ENCODE data around the gene CFAP97D2.
"Not testable (repeated sequence)": the region's sequence is repeated elsewhere in the genome, so short reads cannot be mapped to it uniquely, and the experiment has no call there.

The CFAP97D2 gene

DNA sequence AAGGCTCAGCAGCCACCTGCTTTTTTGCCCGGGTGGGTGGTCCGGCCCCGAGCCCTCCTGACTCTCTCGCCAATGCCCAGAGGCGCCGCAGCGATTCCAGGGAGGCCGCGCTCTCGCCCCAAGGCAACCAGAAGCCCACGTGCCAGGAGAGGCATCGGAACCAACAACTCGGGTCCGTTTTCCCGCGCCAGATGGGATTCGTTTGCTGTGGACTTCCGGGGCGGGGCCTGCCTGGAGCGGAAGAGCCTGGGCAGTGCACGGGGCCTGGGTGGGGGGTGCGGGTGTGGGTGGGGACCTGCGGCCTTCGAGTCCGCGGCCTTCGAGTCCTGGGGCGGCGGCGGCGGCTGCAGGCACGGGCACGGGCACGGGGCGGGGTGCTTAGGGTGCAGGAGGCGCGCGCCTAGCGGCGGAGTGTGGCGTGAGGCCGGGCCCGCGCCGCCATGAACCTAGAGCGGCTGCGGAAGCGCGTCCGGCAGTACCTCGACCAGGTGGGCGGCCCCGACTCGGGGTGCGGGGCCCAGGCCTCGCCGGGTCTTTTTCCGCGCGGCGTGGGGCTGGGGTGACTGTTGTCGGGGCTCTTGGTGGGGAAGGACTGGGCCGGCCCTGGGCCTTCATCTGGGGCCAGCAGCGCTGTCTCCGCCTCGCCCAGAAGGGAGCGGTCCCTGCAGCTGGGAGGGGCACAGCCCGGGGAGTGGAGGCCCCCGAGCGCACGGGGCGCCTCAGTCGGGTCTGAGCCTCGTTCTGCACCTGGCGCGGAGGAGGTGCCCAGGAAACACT is 55.8 kb downstream of the CFAP97D2 start, which contains the start of gene CDC16:
TSS of gene CDC16 (plus strand) at position 253 of the 777 bp plus-strand sequence. CDS start at position 441, 188 bp downstream.
- peak; percentile 87 to 89 for DNase-seq (ENCODE audit: low read depth in 2 of 2)

DNA sequence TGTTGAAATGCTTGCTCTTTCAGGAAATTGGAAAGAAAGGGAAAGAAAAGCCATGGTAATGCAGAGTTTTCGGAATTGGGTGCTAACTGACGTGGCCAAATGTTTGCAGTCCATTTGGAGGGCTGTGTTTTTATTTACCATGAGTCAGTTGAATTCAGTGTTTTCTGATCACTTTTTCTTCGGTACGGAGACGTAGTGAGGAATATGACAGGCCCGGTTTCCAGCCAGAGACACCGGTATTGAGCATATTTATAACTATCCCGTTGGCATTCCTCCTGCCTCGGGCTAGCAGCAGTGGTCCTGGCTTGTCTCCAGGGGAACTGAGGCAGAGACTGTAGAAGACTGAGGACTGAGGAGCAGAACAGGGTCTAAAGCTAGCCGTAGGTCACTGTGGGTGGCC is 56.6 kb downstream of the CFAP97D2 start:
- no peak for DNase-seq (ENCODE audit: low read depth in 2 of 2)

DNA sequence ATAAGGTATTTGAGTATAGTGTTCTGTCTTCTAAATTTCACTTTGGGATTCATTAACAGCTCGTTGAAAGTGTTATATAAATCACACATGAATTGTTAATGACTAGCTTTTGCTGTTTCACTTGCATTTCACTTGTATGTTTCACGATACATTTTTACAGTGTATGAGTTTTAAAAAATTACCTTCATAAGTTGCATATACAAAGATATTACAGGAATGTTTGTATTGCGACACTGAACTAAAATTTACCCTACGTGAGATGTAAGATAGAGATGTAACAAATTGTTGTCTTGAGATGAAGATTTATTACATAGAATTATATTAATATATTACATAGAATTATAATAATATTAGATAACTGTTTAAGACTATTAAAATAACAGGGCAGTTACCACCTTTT is 57.2 kb downstream of the CFAP97D2 start:
- no peak for DNase-seq (ENCODE audit: low read depth in 2 of 2)

DNA sequence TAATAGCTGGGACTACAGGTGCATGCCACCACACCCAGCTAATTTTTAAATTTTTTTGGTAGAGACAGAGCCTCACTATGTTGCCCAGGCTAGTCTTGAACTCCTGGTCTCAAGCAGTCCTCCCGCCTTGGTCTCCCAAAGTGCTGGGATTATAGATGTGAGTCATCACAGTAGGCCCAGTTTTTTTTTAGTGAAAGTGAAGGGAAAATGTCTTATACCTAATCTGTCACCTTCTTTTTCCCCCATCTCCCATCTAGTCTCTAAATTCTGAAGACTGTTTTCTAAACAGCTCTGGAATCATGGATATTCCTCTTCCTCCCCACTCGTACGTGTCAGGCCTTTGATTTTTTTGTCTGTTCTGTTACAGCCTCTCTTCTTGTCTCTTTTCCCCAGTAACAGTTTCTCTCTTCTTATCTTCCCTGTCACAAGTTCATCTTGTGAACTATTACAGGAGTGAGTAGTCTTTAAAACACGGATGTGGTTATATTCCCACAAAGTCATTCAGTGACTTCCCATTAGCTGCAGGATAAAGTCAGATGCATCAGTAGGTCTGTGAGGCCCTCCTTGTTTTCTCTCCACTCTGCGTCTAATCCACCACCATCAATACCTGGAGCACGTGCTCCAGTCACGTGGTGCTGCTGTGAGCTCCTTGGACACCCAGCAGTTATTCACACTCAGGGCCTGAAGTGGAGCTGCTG is 58.5 kb downstream of the CFAP97D2 start:
- DNase-seq (ENCODE audit: low read depth in 2 of 2), result no peak

DNA sequence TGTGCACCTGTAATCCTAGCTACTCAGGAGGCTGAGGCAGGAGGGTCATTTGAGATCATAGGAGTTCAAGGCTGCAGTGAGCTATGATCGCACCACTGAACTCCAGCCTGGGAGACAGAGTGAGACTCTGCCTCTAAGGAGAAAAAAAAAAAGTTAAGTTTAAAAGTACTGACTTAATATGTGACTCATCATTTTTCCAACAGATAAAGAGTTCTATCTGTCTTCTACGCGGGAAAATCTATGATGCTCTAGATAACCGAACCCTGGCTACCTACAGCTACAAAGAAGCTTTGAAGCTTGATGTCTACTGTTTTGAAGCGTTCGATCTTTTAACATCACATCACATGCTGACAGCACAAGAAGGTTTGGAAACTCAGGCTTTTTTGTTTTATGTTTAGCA is 62.9 kb downstream of the CFAP97D2 start:
- no peak for DNase-seq (ENCODE audit: low read depth in 2 of 2)

GRCh38 chr13:114243971-114244370 is 64.9 kb downstream of the CFAP97D2 start:
- no peak for DNase-seq (ENCODE audit: low read depth in 2 of 2)

DNA sequence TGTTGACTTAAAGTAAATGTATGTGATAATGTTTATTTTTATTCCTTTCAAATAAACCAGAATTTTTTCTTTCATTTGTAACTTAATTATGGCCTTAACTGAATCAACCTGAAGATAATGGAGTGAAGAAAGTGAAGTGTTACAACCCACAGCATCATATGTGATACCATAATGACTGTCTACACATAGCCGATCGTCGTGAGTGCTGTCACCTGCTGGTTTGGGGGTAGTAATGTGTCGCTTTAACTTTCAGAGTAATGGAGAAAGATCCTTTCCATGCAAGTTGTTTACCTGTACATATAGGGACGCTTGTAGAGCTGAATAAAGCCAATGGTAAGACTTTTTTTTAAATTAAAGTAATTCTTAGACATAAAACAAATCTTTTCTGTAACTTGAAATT is 65.6 kb downstream of the CFAP97D2 start:
- no peak for DNase-seq (ENCODE audit: low read depth in 2 of 2)

DNA sequence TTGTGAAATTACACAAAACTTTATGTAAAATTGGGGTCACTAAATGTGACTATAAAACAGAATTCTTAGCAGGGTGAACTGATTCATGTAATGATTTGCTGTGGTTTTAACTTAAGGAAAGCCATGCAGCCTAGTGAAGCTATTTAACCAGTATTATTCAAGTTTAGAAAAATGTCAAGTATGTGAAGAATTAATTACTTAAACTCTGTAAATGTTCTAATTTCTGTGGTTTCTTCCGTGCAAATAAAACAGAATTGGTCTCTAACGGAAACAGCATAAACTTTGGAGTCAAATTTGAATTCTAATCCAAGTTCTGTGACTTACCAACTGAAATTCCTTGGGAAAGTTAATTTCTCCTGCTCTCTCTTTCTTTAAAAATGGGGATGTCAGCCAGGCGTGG is 69.0 kb downstream of the CFAP97D2 start:
- DNase-seq (ENCODE audit: low read depth in 2 of 2), result no peak

DNA sequence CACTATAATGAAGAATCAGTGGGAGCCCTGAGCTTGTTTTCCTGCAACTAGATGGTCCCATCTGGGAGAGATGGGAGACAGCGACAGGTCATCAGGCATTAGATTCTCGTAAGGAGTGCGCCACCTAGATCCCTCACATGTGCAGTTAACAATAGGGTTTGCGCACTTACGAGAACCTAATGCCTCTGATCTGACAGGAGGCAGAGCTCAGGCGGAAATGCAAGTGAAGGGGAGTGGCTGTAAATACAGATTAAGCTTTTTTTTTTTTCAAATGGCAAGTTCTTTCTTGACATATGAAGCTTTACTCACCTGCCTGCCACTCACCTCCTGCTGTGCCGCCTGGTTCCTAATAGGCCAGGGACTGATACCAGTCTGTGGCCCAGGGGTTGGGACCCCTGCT is 70.0 kb downstream of the CFAP97D2 start:
- no peak for DNase-seq (ENCODE audit: low read depth in 2 of 2)

DNA sequence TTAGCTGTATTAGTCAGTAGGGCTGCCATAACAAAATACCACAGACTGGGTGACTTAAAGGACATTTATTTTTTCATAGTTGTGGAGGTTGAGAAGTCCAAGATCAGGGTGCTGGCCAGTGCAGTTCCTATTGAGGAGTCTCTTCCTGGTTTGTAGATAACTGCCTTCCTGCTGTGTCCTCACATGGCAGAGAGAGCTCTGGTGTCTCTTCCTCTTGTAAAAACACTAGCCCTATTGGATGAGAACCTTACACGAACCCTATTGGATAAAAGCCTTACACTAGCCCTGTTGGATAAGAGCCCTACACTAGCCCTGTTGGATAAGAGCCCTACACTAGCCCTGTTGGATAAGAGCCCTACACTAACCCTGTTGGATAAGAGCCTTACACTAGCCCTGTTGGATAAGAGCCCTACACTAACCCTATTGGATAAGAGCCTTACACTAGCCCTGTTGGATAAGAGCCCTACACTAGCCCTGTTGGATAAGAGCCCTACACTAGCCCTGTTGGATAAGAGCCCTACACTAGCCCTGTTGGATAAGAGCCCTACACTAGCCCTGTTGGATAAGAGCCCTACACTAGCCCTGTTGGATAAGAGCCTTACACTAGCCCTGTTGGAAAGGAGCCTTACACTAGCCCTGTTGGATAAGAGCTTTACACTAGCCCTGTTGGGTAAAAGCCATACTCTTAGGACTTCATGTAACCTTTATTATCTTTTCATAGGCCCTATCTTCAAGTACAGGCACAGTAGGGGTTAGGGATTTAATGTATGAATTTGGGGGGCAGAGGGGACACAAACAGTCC is 72.8 kb downstream of the CFAP97D2 start:
- not testable (repeated sequence) for DNase-seq (ENCODE audit: low read depth in 2 of 2)

DNA sequence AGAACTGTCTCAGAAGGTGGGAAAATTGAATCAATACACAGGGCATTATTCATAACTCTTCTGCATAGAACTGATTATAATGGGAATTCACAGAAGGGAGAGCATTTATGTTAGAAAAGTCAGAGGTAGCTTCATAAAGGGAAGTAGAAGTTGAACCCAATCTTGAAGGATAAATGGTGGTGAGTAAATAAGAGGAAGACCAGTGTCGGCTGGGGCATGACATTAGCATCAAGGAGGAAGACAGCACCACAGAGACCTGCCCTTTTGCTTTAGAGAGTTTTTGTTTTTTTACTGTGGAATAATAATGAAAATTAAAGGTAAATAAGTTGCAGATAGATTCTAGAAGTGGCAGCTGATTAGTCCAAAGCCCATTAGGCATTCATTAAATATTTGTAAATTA is 77.5 kb downstream of the CFAP97D2 start:
- no peak for DNase-seq (ENCODE audit: low read depth in 2 of 2)

DNA sequence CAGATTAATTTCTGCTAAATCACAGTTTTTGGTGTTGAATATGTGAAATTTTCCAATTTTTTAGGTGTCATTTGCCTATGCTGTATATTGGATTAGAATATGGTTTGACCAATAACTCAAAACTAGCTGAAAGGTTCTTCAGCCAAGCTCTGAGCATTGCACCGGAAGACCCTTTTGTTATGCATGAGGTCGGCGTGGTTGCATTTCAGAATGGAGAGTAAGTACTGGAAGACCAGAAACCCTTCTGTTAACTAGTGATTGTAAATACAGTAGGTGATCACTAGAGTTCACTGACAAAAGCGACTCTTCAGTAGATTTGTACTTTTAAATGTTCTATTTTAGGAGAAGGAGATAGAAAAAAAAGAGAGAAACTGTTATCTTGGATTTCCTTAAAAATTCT is 78.0 kb downstream of the CFAP97D2 start:
- DNase-seq (ENCODE audit: low read depth in 2 of 2), result no peak

DNA sequence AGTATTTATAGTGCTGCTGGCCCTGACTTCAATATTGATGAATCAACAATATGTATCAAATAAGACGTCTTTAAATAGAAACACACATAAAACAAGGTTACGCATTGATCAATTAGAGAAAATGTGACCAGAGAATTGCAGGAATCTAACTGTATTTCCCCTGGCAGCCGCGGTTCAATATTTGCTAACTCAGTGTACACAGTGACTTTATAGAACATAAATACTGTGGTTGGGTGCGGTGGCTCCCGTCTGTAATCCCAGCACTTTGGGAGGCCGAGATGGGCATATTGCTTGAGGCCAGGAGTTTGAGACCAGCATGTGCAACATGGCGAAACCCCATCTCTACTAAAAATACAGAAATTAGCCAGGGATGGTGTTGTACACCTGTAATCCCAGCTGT is 79.5 kb downstream of the CFAP97D2 start:
- no peak for DNase-seq (ENCODE audit: low read depth in 2 of 2)

DNA sequence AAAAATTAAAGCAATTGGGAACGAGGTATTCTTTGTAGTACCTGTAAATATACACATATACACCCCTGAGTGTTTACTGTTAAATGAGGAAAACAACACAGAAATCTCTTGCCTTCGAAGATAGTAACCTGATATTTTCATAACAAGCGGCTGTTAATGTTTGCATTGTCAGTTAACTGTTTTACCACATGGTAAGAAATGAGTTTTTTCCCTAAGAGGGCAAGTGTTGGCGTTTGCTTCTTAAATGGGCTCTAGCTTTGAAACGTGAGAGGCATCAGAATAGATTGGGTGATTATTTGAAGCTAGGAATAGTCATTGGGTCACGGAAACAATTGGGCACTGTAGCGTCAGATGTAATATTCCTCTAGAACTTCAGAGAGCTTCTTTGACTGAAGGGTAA is 80.3 kb downstream of the CFAP97D2 start:
- DNase-seq (ENCODE audit: low read depth in 2 of 2), result no peak

- DNase-seq (ENCODE audit: low read depth in 2 of 2), result no peak
Measured at GRCh38 chr13:114259974-114260373, 80.9 kb downstream of the CFAP97D2 start.

- no peak for DNase-seq (ENCODE audit: low read depth in 2 of 2)
Measured at GRCh38 chr13:114260814-114261213, 81.8 kb downstream of the CFAP97D2 start.

DNA sequence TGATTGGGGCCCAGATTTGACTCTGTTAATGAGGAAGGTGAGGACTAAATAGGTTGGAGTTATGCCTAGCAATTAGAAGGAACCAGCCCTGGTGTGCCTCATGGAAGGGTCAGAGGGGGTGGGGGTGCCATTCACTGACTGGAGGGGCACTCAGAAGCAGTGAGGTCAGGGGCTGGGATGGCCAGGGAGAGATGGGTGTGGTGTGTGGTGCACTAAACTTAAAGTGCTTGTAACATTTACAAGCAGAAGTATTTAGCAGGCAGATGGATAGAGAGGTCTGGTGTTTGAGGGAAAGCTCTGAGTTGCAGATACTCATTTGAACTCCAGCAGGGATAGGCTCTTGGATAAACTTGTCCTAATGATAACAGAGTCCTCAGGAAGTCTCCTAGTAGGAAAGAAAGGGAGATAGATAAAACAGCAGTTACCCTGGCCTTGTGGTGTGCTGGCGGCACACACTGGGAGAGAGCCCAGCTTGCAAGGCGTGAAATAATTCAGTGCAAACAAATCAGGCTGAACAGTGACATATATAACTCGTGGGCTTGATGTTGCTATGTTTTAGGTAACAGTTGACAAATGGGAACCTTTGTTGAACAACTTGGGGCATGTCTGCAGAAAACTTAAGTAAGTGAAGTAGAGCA is 82.4 kb downstream of the CFAP97D2 start:
- no peak for DNase-seq (ENCODE audit: low read depth in 2 of 2)

- no peak for DNase-seq (ENCODE audit: low read depth in 2 of 2)
Measured at GRCh38 chr13:114263578-114263977, 84.5 kb downstream of the CFAP97D2 start.

DNA sequence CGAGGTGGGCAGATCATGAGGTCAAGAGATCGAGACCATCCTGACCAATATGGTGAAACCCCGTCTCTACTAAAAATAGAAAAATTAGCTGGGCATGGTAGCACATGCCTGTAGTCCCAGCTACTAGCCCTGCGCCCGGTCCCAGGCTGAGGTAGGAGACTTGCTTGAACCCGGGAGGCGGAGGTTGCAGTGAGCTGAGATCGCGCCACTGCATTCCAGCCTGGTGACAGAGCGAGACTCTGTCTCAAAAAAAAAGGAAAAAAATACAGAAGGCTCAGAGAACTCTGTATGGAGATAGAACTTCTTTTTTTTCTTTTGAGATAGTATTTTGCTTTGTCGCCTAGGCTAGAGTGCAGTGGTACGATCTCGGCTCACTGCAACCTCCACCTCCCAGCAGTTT is 85.3 kb downstream of the CFAP97D2 start:
- DNase-seq (ENCODE audit: low read depth in 2 of 2), result not testable (repeated sequence)

DNA sequence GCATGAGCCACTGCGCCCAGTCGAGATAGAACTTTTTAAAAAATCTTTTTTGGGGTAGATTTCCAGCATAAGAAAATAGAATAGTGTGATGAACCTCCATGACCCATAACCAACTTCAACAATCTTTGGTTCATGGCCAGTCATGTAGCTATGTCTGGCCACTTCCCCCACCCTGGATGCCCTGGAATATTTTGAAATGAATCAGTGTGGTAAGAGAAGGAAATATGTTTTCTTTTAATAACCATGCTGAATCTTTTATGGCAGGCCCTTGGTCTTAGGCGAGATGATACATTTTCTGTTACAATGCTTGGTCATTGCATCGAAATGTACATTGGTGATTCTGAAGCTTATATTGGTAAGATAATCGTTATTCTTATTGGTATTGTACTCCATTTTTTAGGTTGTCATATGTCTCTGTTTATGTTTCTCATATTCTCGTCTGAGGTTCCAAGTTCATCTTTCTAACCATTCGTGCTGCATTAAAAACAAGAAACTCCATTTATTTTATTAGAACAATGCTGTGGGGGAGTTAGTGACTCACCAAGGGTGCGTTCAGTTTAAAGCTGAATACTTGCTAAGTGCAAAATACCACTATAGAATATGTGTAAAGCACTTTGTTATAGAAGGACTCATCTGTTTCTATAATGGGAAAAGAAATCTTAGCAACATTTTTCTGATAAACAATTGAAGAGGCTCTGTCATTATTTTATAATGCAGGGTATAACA is 86.0 kb downstream of the CFAP97D2 start:
- DNase-seq (ENCODE audit: low read depth in 2 of 2), result no peak

DNA sequence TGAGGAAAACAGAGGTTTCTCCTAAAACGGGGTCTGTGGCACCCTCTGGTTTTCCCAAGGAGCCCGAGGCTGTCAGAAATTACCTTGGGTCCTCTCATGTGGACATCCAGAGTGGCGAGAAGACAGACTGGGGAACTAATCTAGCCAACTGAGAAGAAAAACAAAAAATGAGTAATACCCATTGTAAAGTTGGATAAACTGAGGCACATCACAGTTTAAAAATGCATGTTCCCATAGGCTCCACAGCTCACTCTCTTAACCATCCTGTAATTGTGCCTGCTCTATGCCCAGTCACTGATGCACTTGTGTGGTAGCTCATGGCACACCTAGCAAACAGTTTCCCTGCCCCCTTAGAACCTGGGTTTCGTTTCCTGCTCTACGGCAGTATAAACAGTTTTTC is 87.2 kb downstream of the CFAP97D2 start:
- no peak for DNase-seq (ENCODE audit: low read depth in 2 of 2)
